Right lobe of liver (tissue), 4 donors: ENCODE data around the gene PRKG2.

Experiments used
- CTCF ChIP-seq, 4 donors: fragments of 200-600 bp in 3 of 4; fragments of 450-650 bp in 1 of 4; IDR thresholded peaks; one replicate each; pipeline versions ENCODE4 v1.5.1 to v1.8.0; 2016 to 2022; ENCODE audit warnings: antibody characterized with exemption in 4 of 4, mild to moderate bottlenecking in 2 of 4
- POLR2A ChIP-seq: fragments of 450-650 bp; IDR thresholded peaks from one replicate; pipeline ENCODE4 v1.6.1; 2017; ENCODE audit warnings: antibody characterized with exemption, mild to moderate bottlenecking
- donor health status: DM: no; HTN: no; CAD: no.
- donor health status: DM: no; HTN: no; CAD: no.
- donor health status: DM: no; HTN: yes; CAD: no.

DNA sequence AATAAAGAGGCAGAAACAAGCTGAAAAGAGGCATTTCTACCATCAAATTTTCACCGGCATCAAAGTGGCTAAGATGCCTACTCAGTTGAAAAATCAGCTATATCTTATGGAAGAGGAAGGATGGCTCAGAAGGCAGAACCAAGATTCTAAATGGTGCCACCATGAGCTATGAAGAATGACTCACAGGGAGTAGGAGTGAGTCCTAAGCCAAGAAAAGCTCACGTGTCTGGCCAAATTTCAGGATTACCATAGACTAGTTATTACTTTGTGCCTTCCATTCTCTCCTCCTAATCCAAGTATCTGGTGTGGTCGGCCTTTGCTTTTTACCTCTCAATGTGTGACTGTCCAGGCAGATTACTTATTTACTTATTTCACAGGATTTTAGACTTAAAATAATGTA lies 129.7 kb downstream of the PRKG2 start:
- TF ChIP-seq CTCF (IDR thresholded peaks at IDR 0.05) = no peak
- TF ChIP-seq POLR2A = no peak
